Activated CD8-positive, alpha-beta memory T cell treated with anti-CD3 and anti-CD28 coated beads, Interleukin-2, amount 10 ng/mL, durations not matched to agents 7 days and 5 days (primary cell): ENCODE measurements around the gene GNB1. TPM values are rescaled to one million over a fixed set of nuclear protein-coding genes. Genes with fewer than 3 reads are reported as not detected.

ENCODE experiments used
- ATAC-seq: fragments of 150-1000 bp; cut with Tn5 transposase; one replicate; pipeline ENCODE4 v1.10.0; 2021; ENCODE audit warnings: moderate library complexity
- CTCF ChIA-PET: fragments of 350-600 bp; sonication (Branson Sonifier 250); formaldehyde crosslinking; loops from one replicate; lab custom pipeline; 2021; ENCODE audit warnings: antibody characterized with exemption; lab: Charles Lee
- DNase-seq: peaks from one replicate; pipeline ENCODE4 v3.0.0-alpha.2; 2020
- H3K27ac Mint-ChIP-seq: one replicate; pipeline ENCODE4 v1.8.0; 2021; ENCODE audit warnings: mild to moderate bottlenecking, mixed read lengths
- H3K27me3 Mint-ChIP-seq: one replicate; pipeline ENCODE4 v1.8.0; 2021; ENCODE audit warnings: mixed read lengths
- H3K36me3 Mint-ChIP-seq: one replicate; pipeline ENCODE4 v1.8.0; 2021; ENCODE audit warnings: mild to moderate bottlenecking, mixed read lengths
- H3K4me1 Mint-ChIP-seq: one replicate; pipeline ENCODE4 v1.8.0; 2021; ENCODE audit warnings: mixed read lengths
- H3K4me3 Mint-ChIP-seq: one replicate; pipeline ENCODE4 v1.8.0; 2021; ENCODE audit warnings: mild to moderate bottlenecking, moderate library complexity, mixed read lengths
- H3K9me3 Mint-ChIP-seq: one replicate; pipeline ENCODE4 v1.8.0; 2022; ENCODE audit warnings: low read depth, mixed read lengths
- total RNA-seq, 2 experiments: library from RNA; stranded (reverse); gene quantifications; one replicate each; pipeline ENCODE4 v1.2.3, GENCODE V29; 2021

GNB1 gene
- total RNA-seq, 2 experiments from 2014 or later: 426 to 473 TPM

- no peaks in the 10 kb centered on the region for H3K27me3 Mint-ChIP-seq
- ATAC-seq: no peak
- peak overlapping the region; percentile 74 for H3K4me3 Mint-ChIP-seq
- no peaks in the 10 kb centered on the region for H3K9me3 Mint-ChIP-seq
- CTCF ChIA-PET: interaction anchor here (0.6 to 2.7 kb wide), 5 partner anchors 16 to 130 kb away, joined by 3 to 27 read pairs (median 5); no protein-coding TSS in a partner anchor
- peak overlapping the region; percentile 98 for H3K27ac Mint-ChIP-seq
- DNase-seq: no peak
- H3K4me1 Mint-ChIP-seq: peaks cover 69% of the 10 kb centered on the region
- peaks cover 5% of the 10 kb centered on the region for H3K36me3 Mint-ChIP-seq
Observed at GRCh38 chr1:1779320-1779675, 111.6 kb downstream of the GNB1 start.

GRCh38 chr1:1778663-1779319 is 112.1 kb downstream of the GNB1 start:
- CTCF ChIA-PET: interaction anchor here (0.6 to 2.7 kb wide), 4 partner anchors 12 to 130 kb away, joined by 3 to 27 read pairs (median 4); no protein-coding TSS in a partner anchor
- peaks cover 71% of the 10 kb centered on the region for H3K4me1 Mint-ChIP-seq
- ATAC-seq (peak; percentile 69), DNase-seq (peak; percentile 92)
- H3K36me3 Mint-ChIP-seq: peaks cover 6% of the 10 kb centered on the region
- H3K27ac Mint-ChIP-seq: peak overlapping the region; percentile 98
- peak overlapping the region; percentile 74 for H3K4me3 Mint-ChIP-seq
- H3K27me3 Mint-ChIP-seq: no peaks in the 10 kb centered on the region
- no peaks in the 10 kb centered on the region for H3K9me3 Mint-ChIP-seq

GRCh38 chr1:1777950-1778662 is 112.8 kb downstream of the GNB1 start, which contains the start of gene NADK:
Gene NADK, minus strand, starts transcription at chr1:1778470. Its CDS starts 13,064 bp downstream, at chr1:1765406.
- no peaks in the 10 kb centered on the region for H3K27me3 Mint-ChIP-seq
- ATAC-seq (peak; percentile 71), DNase-seq (peak; percentile 75)
- H3K4me3 Mint-ChIP-seq: peak within 1 kb of the TSS; percentile 79
- H3K4me1 Mint-ChIP-seq: peaks cover 67% of the 10 kb centered on the region
- peak within 1 kb of the TSS; percentile 98 for H3K27ac Mint-ChIP-seq
- CTCF ChIA-PET: interaction anchor here (0.6 to 2.7 kb wide), 4 partner anchors 12 to 131 kb away, joined by 3 to 27 read pairs (median 16); no protein-coding TSS in a partner anchor
- H3K9me3 Mint-ChIP-seq: no peaks in the 10 kb centered on the region
- H3K36me3 Mint-ChIP-seq: peaks cover 6% of the 10 kb centered on the region

GRCh38 chr1:1777583-1777899 is 113.3 kb downstream of the GNB1 start:
- peaks cover 8% of the 10 kb centered on the region for H3K36me3 Mint-ChIP-seq
- no peaks in the 10 kb centered on the region for H3K9me3 Mint-ChIP-seq
- ATAC-seq (no peak), DNase-seq (no peak)
- peaks cover 63% of the 10 kb centered on the region for H3K4me1 Mint-ChIP-seq
- peak overlapping the region; percentile 84 for H3K27ac Mint-ChIP-seq
- CTCF ChIA-PET: interaction anchor here (0.6 to 2.6 kb wide), 5 partner anchors 121 to 1611 kb away, joined by 3 to 18 read pairs (median 3); no protein-coding TSS in a partner anchor
- peak overlapping the region; percentile 79 for H3K4me3 Mint-ChIP-seq
- H3K27me3 Mint-ChIP-seq: no peaks in the 10 kb centered on the region

- ATAC-seq (no peak), DNase-seq (no peak)
- no peaks in the 10 kb centered on the region for H3K27me3 Mint-ChIP-seq
- peaks cover 15% of the 10 kb centered on the region for H3K36me3 Mint-ChIP-seq
- CTCF ChIA-PET: interaction anchor here (0.6 to 2.6 kb wide), 6 partner anchors 25 to 1612 kb away, joined by 3 to 18 read pairs (median 3); no protein-coding TSS in a partner anchor
- H3K4me3 Mint-ChIP-seq: peak overlapping the region; percentile 79
- H3K27ac Mint-ChIP-seq: peak overlapping the region; percentile 84
- peaks cover 2% of the 10 kb centered on the region for H3K9me3 Mint-ChIP-seq
- H3K4me1 Mint-ChIP-seq: peaks cover 61% of the 10 kb centered on the region
Observed at GRCh38 chr1:1776672-1777582, 114.0 kb downstream of the GNB1 start.

GRCh38 chr1:1775327-1776226 is 115.3 kb downstream of the GNB1 start:
- peaks cover 52% of the 10 kb centered on the region for H3K4me1 Mint-ChIP-seq
- ATAC-seq (no peak), DNase-seq (no peak)
- peaks cover 7% of the 10 kb centered on the region for H3K9me3 Mint-ChIP-seq
- peak overlapping the region; percentile 22 for H3K27ac Mint-ChIP-seq
- peaks cover 25% of the 10 kb centered on the region for H3K36me3 Mint-ChIP-seq
- no peak overlapping the region for H3K4me3 Mint-ChIP-seq
- no peaks in the 10 kb centered on the region for H3K27me3 Mint-ChIP-seq
- CTCF ChIA-PET: interaction anchor here (2.4 to 2.6 kb wide), 2 partner anchors 130 to 133 kb away, joined by 14 to 18 read pairs; no protein-coding TSS in a partner anchor

GRCh38 chr1:1773874-1774273 is 117.0 kb downstream of the GNB1 start:
- H3K36me3 Mint-ChIP-seq: peaks cover 32% of the 10 kb centered on the region
- H3K4me1 Mint-ChIP-seq: peaks cover 38% of the 10 kb centered on the region
- H3K27me3 Mint-ChIP-seq: no peaks in the 10 kb centered on the region
- DNase-seq: no peak
- CTCF ChIA-PET: interaction anchor here (1.1 to 1.7 kb wide), 2 partner anchors 132 to 135 kb away, joined by 4 to 6 read pairs; no protein-coding TSS in a partner anchor
- H3K4me3 Mint-ChIP-seq: no peak overlapping the region
- H3K9me3 Mint-ChIP-seq: peaks cover 10% of the 10 kb centered on the region
- no peak overlapping the region for H3K27ac Mint-ChIP-seq
- no peak for ATAC-seq

- peaks cover 50% of the 10 kb centered on the region for H3K36me3 Mint-ChIP-seq
- ATAC-seq (no peak), DNase-seq (no peak)
- H3K9me3 Mint-ChIP-seq: peaks cover 10% of the 10 kb centered on the region
- no peaks in the 10 kb centered on the region for H3K27me3 Mint-ChIP-seq
- H3K4me3 Mint-ChIP-seq: no peak overlapping the region
- CTCF ChIA-PET: no interaction called here
- peaks cover 31% of the 10 kb centered on the region for H3K4me1 Mint-ChIP-seq
- no peak overlapping the region for H3K27ac Mint-ChIP-seq
Observed at GRCh38 chr1:1771096-1771495, 119.8 kb downstream of the GNB1 start.

- H3K9me3 Mint-ChIP-seq: peaks cover 10% of the 10 kb centered on the region
- H3K27me3 Mint-ChIP-seq: no peaks in the 10 kb centered on the region
- H3K4me1 Mint-ChIP-seq: peaks cover 21% of the 10 kb centered on the region
- ATAC-seq: no peak
- peaks cover 49% of the 10 kb centered on the region for H3K36me3 Mint-ChIP-seq
- no peak for DNase-seq
- no peak overlapping the region for H3K4me3 Mint-ChIP-seq
- CTCF ChIA-PET: no interaction called here
- H3K27ac Mint-ChIP-seq: no peak overlapping the region
Observed at GRCh38 chr1:1770102-1770501, 120.8 kb downstream of the GNB1 start.

- no peaks in the 10 kb centered on the region for H3K27me3 Mint-ChIP-seq
- H3K27ac Mint-ChIP-seq: no peak overlapping the region
- H3K36me3 Mint-ChIP-seq: peaks cover 53% of the 10 kb centered on the region
- H3K4me1 Mint-ChIP-seq: peaks cover 14% of the 10 kb centered on the region
- DNase-seq (no peak), ATAC-seq (no peak)
- H3K4me3 Mint-ChIP-seq: no peak overlapping the region
- CTCF ChIA-PET: interaction anchor here (0.7 to 1.7 kb wide), 2 partner anchors 137 to 140 kb away, joined by 3 to 4 read pairs; no protein-coding TSS in a partner anchor
- peaks cover 10% of the 10 kb centered on the region for H3K9me3 Mint-ChIP-seq
Observed at GRCh38 chr1:1768249-1768992, 122.5 kb downstream of the GNB1 start.

- H3K9me3 Mint-ChIP-seq: no peaks in the 10 kb centered on the region
- H3K4me3 Mint-ChIP-seq: no peak overlapping the region
- no peak overlapping the region for H3K27ac Mint-ChIP-seq
- no peak for ATAC-seq
- peaks cover 39% of the 10 kb centered on the region for H3K36me3 Mint-ChIP-seq
- no peak for DNase-seq
- CTCF ChIA-PET: no interaction called here
- H3K27me3 Mint-ChIP-seq: no peaks in the 10 kb centered on the region
- peaks cover 7% of the 10 kb centered on the region for H3K4me1 Mint-ChIP-seq
Observed at GRCh38 chr1:1764876-1765470, 125.9 kb downstream of the GNB1 start.
